HG03135 (cell line): ENCODE results near the gene ESR2.
"Not testable (repeated sequence)": the region's sequence is repeated elsewhere in the genome, so short reads cannot be mapped to it uniquely, and the experiment has no call there.

Experiments
- ATAC-seq: cut with Tn5 transposase; IDR thresholded peaks from one replicate; pipeline ENCODE4 v1.9.1; 2021; ENCODE audit warnings: mild to moderate bottlenecking, moderate library complexity; ENCODE audit not compliant: unreplicated experiment

ESR2 gene

GRCh38 chr14:64225151-64225757 lies 68.9 kb downstream of the ESR2 start:
- no peak for ATAC-seq

- ATAC-seq, result no peak
These were observed 72.7 kb downstream of the ESR2 start for GRCh38 chr14:64221391-64222003.

- ATAC-seq, result no peak
These were observed 73.7 kb downstream of the ESR2 start for GRCh38 chr14:64220466-64220865.

- no peak for ATAC-seq
These were observed 74.1 kb downstream of the ESR2 start for GRCh38 chr14:64220056-64220455.

GRCh38 chr14:64218344-64219240 lies 75.6 kb downstream of the ESR2 start:
- ATAC-seq, result no peak

GRCh38 chr14:64217834-64218233 lies 76.3 kb downstream of the ESR2 start:
- ATAC-seq, result no peak

- no peak for ATAC-seq
These were observed 76.9 kb downstream of the ESR2 start for GRCh38 chr14:64217308-64217707.

- ATAC-seq, result no peak
These were observed 78.2 kb downstream of the ESR2 start for GRCh38 chr14:64215978-64216377.

- no peak for ATAC-seq
These were observed 78.9 kb downstream of the ESR2 start for GRCh38 chr14:64215274-64215673.

- no peak for ATAC-seq
These were observed 80.2 kb downstream of the ESR2 start for GRCh38 chr14:64213853-64214570.

GRCh38 chr14:64213086-64213485 lies 81.1 kb downstream of the ESR2 start:
- no peak for ATAC-seq

GRCh38 chr14:64212666-64213065 lies 81.5 kb downstream of the ESR2 start:
- ATAC-seq, result no peak

GRCh38 chr14:64210912-64211311 lies 83.3 kb downstream of the ESR2 start:
- ATAC-seq, result not testable (repeated sequence)

GRCh38 chr14:64210216-64210615 lies 84.0 kb downstream of the ESR2 start:
- ATAC-seq, result no peak

- ATAC-seq, result no peak
These were observed 84.6 kb downstream of the ESR2 start for GRCh38 chr14:64209444-64210131.

GRCh38 chr14:64208981-64209380 lies 85.2 kb downstream of the ESR2 start:
- ATAC-seq, result no peak

- no peak for ATAC-seq
These were observed 85.9 kb downstream of the ESR2 start for GRCh38 chr14:64208261-64208660.

- ATAC-seq, result no peak
These were observed 90.7 kb downstream of the ESR2 start for GRCh38 chr14:64203366-64204006.

GRCh38 chr14:64202716-64203115 lies 91.5 kb downstream of the ESR2 start:
- no peak for ATAC-seq

GRCh38 chr14:64201921-64202545 lies 92.1 kb downstream of the ESR2 start:
- no peak for ATAC-seq
